ENCODE data around the gene ELAVL3. TPM values are rescaled to one million over a fixed set of nuclear protein-coding genes. Genes with fewer than 3 reads are reported as not detected.

Gene ELAVL3
- polyA plus RNA-seq, 3 donors, result not detected

DNA sequence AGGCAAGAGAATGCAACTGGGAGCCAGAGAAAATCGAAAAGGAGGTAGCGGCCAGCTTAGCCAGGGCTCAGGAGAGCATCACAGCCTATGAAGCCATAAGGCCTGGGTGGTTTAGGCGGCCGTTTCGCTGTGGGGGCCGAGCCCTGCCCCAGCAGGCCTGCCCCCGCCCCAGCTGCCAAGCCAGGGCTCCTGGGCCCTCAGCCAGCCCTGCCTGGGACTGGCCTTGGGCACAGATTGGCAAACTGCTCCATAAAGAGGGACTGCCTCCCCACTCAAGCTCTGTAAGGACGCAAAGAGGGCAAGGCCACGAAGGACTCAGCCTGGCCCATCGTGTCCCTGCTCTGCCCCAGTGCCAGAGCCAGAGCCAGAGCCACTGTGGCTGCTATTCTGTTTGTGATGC, 14.6 kb upstream of the ELAVL3 start:
- H3K4me2 ChIP-seq (replicated peaks; ENCODE audit: extremely low read depth, low read length, poor library complexity, severe bottlenecking), result no peak overlapping the region
- H3K4me1 ChIP-seq (ENCODE audit: control insufficient read depth in 1 of 2, insufficient read depth in 2 of 2, low read length in 2 of 2), result no peaks in the 10 kb centered on the region
- H3K4me3 ChIP-seq (replicated peaks in 1 of 3; ENCODE audit: low read depth in 2 of 3, low read length in 3 of 3), result no peak overlapping the region
- peaks cover 0 to 3% (median 0%) of the 10 kb centered on the region in 7 donors for H3K9me3 Mint-ChIP-seq
- H3K27me3 ChIP-seq (ENCODE audit: control insufficient read depth in 2 of 2, insufficient read depth in 2 of 2, low read length in 2 of 2), result no peaks in the 10 kb centered on the region
- H3K27ac Mint-ChIP-seq, result no peak overlapping the region
- H3K79me2 ChIP-seq (ENCODE audit: insufficient read depth, low read length), result no peaks in the 10 kb centered on the region
- H3K4me1 Mint-ChIP-seq, result no peaks in the 10 kb centered on the region
- peaks cover 0 to 2% (median 0%) of the 10 kb centered on the region in 3 donors for H3K27me3 Mint-ChIP-seq (ENCODE audit: low read depth in 3 of 3)
- H2AFZ ChIP-seq (ENCODE audit: insufficient read depth, low read depth, low read length, poor library complexity, severe bottlenecking), result no peak overlapping the region
- TF ChIP-seq, protein P1, sequence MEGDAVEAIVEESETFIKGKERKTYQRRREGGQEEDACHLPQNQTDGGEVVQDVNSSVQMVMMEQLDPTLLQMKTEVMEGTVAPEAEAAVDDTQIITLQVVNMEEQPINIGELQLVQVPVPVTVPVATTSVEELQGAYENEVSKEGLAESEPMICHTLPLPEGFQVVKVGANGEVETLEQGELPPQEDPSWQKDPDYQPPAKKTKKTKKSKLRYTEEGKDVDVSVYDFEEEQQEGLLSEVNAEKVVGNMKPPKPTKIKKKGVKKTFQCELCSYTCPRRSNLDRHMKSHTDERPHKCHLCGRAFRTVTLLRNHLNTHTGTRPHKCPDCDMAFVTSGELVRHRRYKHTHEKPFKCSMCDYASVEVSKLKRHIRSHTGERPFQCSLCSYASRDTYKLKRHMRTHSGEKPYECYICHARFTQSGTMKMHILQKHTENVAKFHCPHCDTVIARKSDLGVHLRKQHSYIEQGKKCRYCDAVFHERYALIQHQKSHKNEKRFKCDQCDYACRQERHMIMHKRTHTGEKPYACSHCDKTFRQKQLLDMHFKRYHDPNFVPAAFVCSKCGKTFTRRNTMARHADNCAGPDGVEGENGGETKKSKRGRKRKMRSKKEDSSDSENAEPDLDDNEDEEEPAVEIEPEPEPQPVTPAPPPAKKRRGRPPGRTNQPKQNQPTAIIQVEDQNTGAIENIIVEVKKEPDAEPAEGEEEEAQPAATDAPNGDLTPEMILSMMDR (IDR thresholded peaks at IDR 0.05), result no peak
- no peak overlapping the region for H3K4me3 Mint-ChIP-seq
- H3K27ac ChIP-seq (ENCODE audit: low read depth in 1 of 2, low read length in 2 of 2), result no peak overlapping the region
- no peak overlapping the region for H3K9ac ChIP-seq (ENCODE audit: insufficient read depth, low read length, poor library complexity, severe bottlenecking)
- no peak for DNase-seq
- intact Hi-C loops (cut with micrococcal nuclease), result no loop called here
- H3K36me3 ChIP-seq (replicated peaks in 1 of 2; ENCODE audit: control insufficient read depth in 1 of 2, insufficient read depth in 2 of 2, low read length in 2 of 2), result peaks cover 22 to 23% of the 10 kb centered on the region in 2 donors
- 96% methylated on average over 10 of the region's 10 CpGs for WGBS (ENCODE audit: insufficient coverage)
- H3K9me3 ChIP-seq (replicated peaks in 1 of 2; ENCODE audit: control insufficient read depth in 1 of 2, insufficient read depth in 1 of 2, low read length in 2 of 2), result no peaks in the 10 kb centered on the region
- peaks cover 31 to 53% of the 10 kb centered on the region in 2 donors for H3K36me3 Mint-ChIP-seq
- H4K20me1 ChIP-seq (ENCODE audit: insufficient read depth, low read length), result no peaks in the 10 kb centered on the region

GRCh38 chr19:11494634-11495285, 13.9 kb upstream of the ELAVL3 start:
- no peak overlapping the region for H3K9ac ChIP-seq (ENCODE audit: insufficient read depth, low read length, poor library complexity, severe bottlenecking)
- peaks cover 0 to 3% (median 0%) of the 10 kb centered on the region in 7 donors for H3K9me3 Mint-ChIP-seq
- H2AFZ ChIP-seq (ENCODE audit: insufficient read depth, low read depth, low read length, poor library complexity, severe bottlenecking), result no peak overlapping the region
- H3K9me3 ChIP-seq (replicated peaks in 1 of 2; ENCODE audit: control insufficient read depth in 1 of 2, insufficient read depth in 1 of 2, low read length in 2 of 2), result no peaks in the 10 kb centered on the region
- no peaks in the 10 kb centered on the region for H4K20me1 ChIP-seq (ENCODE audit: insufficient read depth, low read length)
- H3K36me3 Mint-ChIP-seq, result peaks cover 37 to 56% of the 10 kb centered on the region in 2 donors
- TF ChIP-seq, protein P1 (IDR thresholded peaks at IDR 0.05), result no peak
- H3K4me3 Mint-ChIP-seq, result no peak overlapping the region
- no peaks in the 10 kb centered on the region for H3K4me1 Mint-ChIP-seq
- H3K4me3 ChIP-seq (replicated peaks in 1 of 3; ENCODE audit: low read depth in 2 of 3, low read length in 3 of 3), result no peak overlapping the region
- intact Hi-C loops (cut with micrococcal nuclease), result no loop called here
- no peaks in the 10 kb centered on the region for H3K27me3 ChIP-seq (ENCODE audit: control insufficient read depth in 2 of 2, insufficient read depth in 2 of 2, low read length in 2 of 2)
- peaks cover 0 to 2% (median 0%) of the 10 kb centered on the region in 3 donors for H3K27me3 Mint-ChIP-seq (ENCODE audit: low read depth in 3 of 3)
- H3K27ac ChIP-seq (ENCODE audit: low read depth in 1 of 2, low read length in 2 of 2), result no peak overlapping the region
- no peak for DNase-seq
- H3K4me2 ChIP-seq (replicated peaks; ENCODE audit: extremely low read depth, low read length, poor library complexity, severe bottlenecking), result no peak overlapping the region
- 97% methylated on average over 15 of the region's 27 CpGs for WGBS (ENCODE audit: insufficient coverage)
- H3K4me1 ChIP-seq (ENCODE audit: control insufficient read depth in 1 of 2, insufficient read depth in 2 of 2, low read length in 2 of 2), result no peaks in the 10 kb centered on the region
- no peak overlapping the region for H3K27ac Mint-ChIP-seq
- peaks cover 23 to 28% of the 10 kb centered on the region in 2 donors for H3K36me3 ChIP-seq (replicated peaks in 1 of 2; ENCODE audit: control insufficient read depth in 1 of 2, insufficient read depth in 2 of 2, low read length in 2 of 2)
- no peaks in the 10 kb centered on the region for H3K79me2 ChIP-seq (ENCODE audit: insufficient read depth, low read length)

All from CD14-positive monocyte (primary cell).